Psoas muscle (tissue), 8 donors: ENCODE measurements around the gene CYTH4. TPM values are rescaled to one million over a fixed set of nuclear protein-coding genes. Genes with fewer than 3 reads are reported as not detected.

ENCODE experiments used
- ATAC-seq, 4 donors: fragments of 200-7000 bp; cut with Tn5 transposase; one replicate each; pipeline ENCODE4 v1.9.1; 2020; ENCODE audit warnings: moderate library complexity in 3 of 4, mild to moderate bottlenecking in 2 of 4
- DNase-seq, 2 donors: peaks; one replicate each; pipeline ENCODE4 v3.0.0-alpha.2; 2020
- H3K27ac ChIP-seq: fragments of 200-600 bp; one replicate; pipeline ENCODE4 v1.8.0; 2022
- H3K27me3 ChIP-seq, 3 donors: fragments of 200-600 bp in 1 of 3; one replicate each; pipeline versions ENCODE4 v1.6.1 to v1.8.0; 2013 to 2022; ENCODE audit warnings: low read length in 2 of 3, mild to moderate bottlenecking in 2 of 3, moderate library complexity in 1 of 3; ENCODE audit not compliant: insufficient read depth in 3 of 3
- H3K36me3 ChIP-seq, 2 donors: fragments of 200-600 bp in 1 of 2; one replicate each; pipeline versions ENCODE4 v1.6.1 to v1.8.0; 2013 to 2022; ENCODE audit warnings: low read depth in 1 of 2, mild to moderate bottlenecking in 1 of 2, moderate library complexity in 1 of 2; ENCODE audit not compliant: insufficient read depth in 1 of 2
- H3K4me1 ChIP-seq: fragments of 200-600 bp; one replicate; pipeline ENCODE4 v1.8.0; 2022
- H3K4me3 ChIP-seq: fragments of 200-600 bp; one replicate; pipeline ENCODE4 v1.8.0; 2022; ENCODE audit warnings: mild to moderate bottlenecking
- H3K9me3 ChIP-seq: fragments of 200-600 bp; one replicate; pipeline ENCODE4 v1.8.0; 2022
- CTCF ChIP-seq: fragments of 200-600 bp; IDR thresholded peaks from one replicate; pipeline ENCODE4 v1.8.0; 2022; ENCODE audit warnings: antibody characterized with exemption
- WGBS, 3 donors: extraction: QIAGEN DNeasy Blood & Tissue Kit; methylation state at CpG; one replicate each; pipeline versions ENCODE4 v1.1.6 to v1.1.7; 2013; 5-methylcytosine and 5-hydroxymethylcytosine counted together
- intact Hi-C, 2 donors: fragments of 100-400 bp; cut with DNase I; formaldehyde crosslinking; loops; one replicate each; pipeline versions ENCODE4 v1.11.0 to v1.14.2; 2022
- polyA plus RNA-seq, 3 donors: library from polyadenylated mRNA; stranded (reverse); fragments of 200-250 nt; gene quantifications; one replicate each; pipeline ENCODE4 v1.2.3, GENCODE V29; 2013
- total RNA-seq, 4 donors: library from RNA; stranded (reverse); fragmentation: NEBNext Ultra II Directional in 2 of 4; extraction: Animal tissue kit (Norgen Biotek cat#: 25700) in 2 of 4; gene quantifications; one replicate each; pipeline versions ENCODE4 v1.2.1 to v1.2.4, GENCODE V29; 2021 to 2023
- donor health status: healthy with polysubstance abuse.
- donor health status: DM: no; HTN: no; CAD: no; lungs with moderate emphysema.
- donor health status: Bipolar disorder and iron deficiency.
- donor health status: healthy.
- donor health status: DM: yes; HTN: yes; CAD: no.
- donor health status: DM: no; HTN: no; CAD: no.
- donor health status: DM: no; HTN: no; CAD: no.
- donor health status: DM: yes; HTN: yes; CAD: no.

CYTH4 gene
- total and polyA plus RNA-seq, 7 donors, result 0.63 to 8.5 (median 3.0) TPM

GRCh38 chr22:37331034-37331428 is 48.7 kb downstream of the CYTH4 start:
- intact Hi-C loops, result no loop called here
- Histone ChIP-seq H3K4me1 (no peaks in the 10 kb centered on the region), H3K9me3 (no peaks in the 10 kb centered on the region), H3K27ac (no peak overlapping the region), H3K4me3 (no peak overlapping the region), H3K27me3 (peaks cover 0 to 88% (median 33%) of the 10 kb centered on the region in 3 donors), H3K36me3 (no peaks in the 10 kb centered on the region)
- ATAC-seq, result no peak
- no peak for DNase-seq
- TF ChIP-seq CTCF, result no peak
- 15 to 36% (median 18%) methylated on average over 7 of the region's 7 CpGs for WGBS, 3 donors

GRCh38 chr22:37331856-37332536 is 49.7 kb downstream of the CYTH4 start:
- peaks cover 0 to 87% (median 35%) of the 10 kb centered on the region in 3 donors for H3K27me3 ChIP-seq
- WGBS, 3 donors, result 67 to 77% (median 70%) methylated on average over 9 of the region's 9 CpGs
- H3K4me1 ChIP-seq, result no peaks in the 10 kb centered on the region
- ATAC-seq (no peak), DNase-seq (no peak)
- H3K4me3 ChIP-seq, result no peak overlapping the region
- H3K9me3 ChIP-seq, result no peaks in the 10 kb centered on the region
- no peak for TF ChIP-seq CTCF
- H3K27ac ChIP-seq, result no peak overlapping the region
- intact Hi-C loops, result no loop called here
- no peaks in the 10 kb centered on the region for H3K36me3 ChIP-seq

GRCh38 chr22:37333724-37334460 is 51.6 kb downstream of the CYTH4 start:
- intact Hi-C loops, result no loop called here
- Histone ChIP-seq H3K9me3 (no peaks in the 10 kb centered on the region), H3K4me3 (no peak overlapping the region), H3K4me1 (no peaks in the 10 kb centered on the region), H3K27me3 (peaks cover 0 to 88% (median 40%) of the 10 kb centered on the region in 3 donors), H3K27ac (no peak overlapping the region), H3K36me3 (no peaks in the 10 kb centered on the region)
- no peak for TF ChIP-seq CTCF
- ATAC-seq, result no peak
- WGBS, 3 donors, result 32 to 36% (median 34%) methylated on average over 11 of the region's 11 CpGs
- no peak for DNase-seq

GRCh38 chr22:37334461-37334858 is 52.2 kb downstream of the CYTH4 start:
- no peaks in the 10 kb centered on the region for H3K9me3 ChIP-seq
- no peak for TF ChIP-seq CTCF
- no peak for ATAC-seq
- H3K36me3 ChIP-seq, result no peaks in the 10 kb centered on the region
- intact Hi-C loops, result no loop called here
- WGBS, 3 donors, result 1 to 3% (median 2%) methylated on average over 26 to 42 of the region's 42 CpGs
- peaks cover 0 to 92% (median 38%) of the 10 kb centered on the region in 3 donors for H3K27me3 ChIP-seq
- no peak for DNase-seq
- no peak overlapping the region for H3K27ac ChIP-seq
- H3K4me3 ChIP-seq, result no peak overlapping the region
- no peaks in the 10 kb centered on the region for H3K4me1 ChIP-seq
